ENCODE measurements around the gene SAA4. TPM values are rescaled to one million over a fixed set of nuclear protein-coding genes. Genes with fewer than 3 reads are reported as not detected.

Gene SAA4
- total and polyA plus RNA-seq, 10 of the 15 experiments (the other 5 are each of a cell fraction or from before 2014, with no cell fraction given) = not detected

- FAIRE-seq = no peak
- POLR2A ChIA-PET = interaction anchor here (0.6 to 1.3 kb wide), 4 partner anchors 7 to 1197 kb away, joined by 3 to 5 read pairs (median 3); no protein-coding TSS in a partner anchor
- in situ Hi-C loops (cut with MboI) (no loop called here), intact Hi-C loops (cut with micrococcal nuclease; ENCODE audit: unreplicated experiment) (no loop called here)
- H3K27ac ChIP-seq (ENCODE audit: control insufficient read depth, insufficient read depth) = no peak overlapping the region
- ATAC-seq = no peak
- RAD21 ChIA-PET (ENCODE audit: unreplicated experiment) = no interaction called here
- H3K4me2 ChIP-seq (ENCODE audit: control insufficient read depth, insufficient read depth) = no peak overlapping the region
- 96% methylated on average over 5 of the region's 5 CpGs for WGBS (ENCODE audit: insufficient coverage, insufficient replicate concordance, low lambda C conversion rate, missing lambda C conversion rate)
- H4K20me1 ChIP-seq (ENCODE audit: control insufficient read depth, insufficient read depth) = no peaks in the 10 kb centered on the region
- no peak for DNase-seq (ENCODE audit: low read depth, low spot score)
- H3K9ac ChIP-seq (ENCODE audit: control insufficient read depth, insufficient read depth, low read length) = no peak overlapping the region
- TF ChIP-seq BRCA1 (IDR thresholded peaks at IDR 0.05; ENCODE audit: low read depth, low read length) = no peak
- no peak for TF ChIP-seq CBX3 (IDR thresholded peaks at IDR 0.05; ENCODE audit: borderline replicate concordance, low read depth)
- no peak for TF ChIP-seq JUNB (IDR thresholded peaks at IDR 0.05)
- TF ChIP-seq EP300 (IDR thresholded peaks at IDR 0.05; ENCODE audit: borderline replicate concordance in 1 of 2, control insufficient read depth in 1 of 2, low read depth in 2 of 2, low read length in 2 of 2) = no peak
- no peak for TF ChIP-seq MXI1 (IDR thresholded peaks at IDR 0.05; ENCODE audit: low read depth, low read length)
- no peak for TF ChIP-seq EED (IDR thresholded peaks at IDR 0.05; ENCODE audit: low read depth)
- no peak for TF ChIP-seq MEF2B (IDR thresholded peaks at IDR 0.05; ENCODE audit: partially characterized antibody, poor library complexity, severe bottlenecking)
- TF ChIP-seq SMARCA5 (IDR thresholded peaks at IDR 0.05) = no peak
- TF ChIP-seq ETV6 (conservative IDR thresholded peaks at IDR 0.05 in 1 of 2, IDR thresholded peaks at IDR 0.05 in 1 of 2; ENCODE audit: borderline replicate concordance in 1 of 2, low read depth in 1 of 2) = no peak
- TF ChIP-seq IRF3 (IDR thresholded peaks at IDR 0.05) = no peak
- TF ChIP-seq EGR1 (IDR thresholded peaks at IDR 0.05; ENCODE audit: borderline replicate concordance in 1 of 2, low read depth in 2 of 2, low read length in 2 of 2) = no peak
- TF ChIP-seq SMAD1 (IDR thresholded peaks at IDR 0.05; ENCODE audit: low read depth, partially characterized antibody) = no peak
- no peak for TF ChIP-seq HCFC1 (IDR thresholded peaks at IDR 0.05; ENCODE audit: low read length)
- TF ChIP-seq ATF2 (IDR thresholded peaks at IDR 0.05; ENCODE audit: low read length) = no peak
- no peak for TF ChIP-seq ZBTB40 (IDR thresholded peaks at IDR 0.05; ENCODE audit: borderline replicate concordance)
- SMC1A ChIA-PET (ENCODE audit: uncharacterized antibody, unreplicated experiment) = interaction anchor here (1.0 kb wide), 1 partner anchor 30 kb away, joined by 3 read pairs; no protein-coding TSS in a partner anchor
- BruUV-seq (replicated peaks) = no TSS peak
- no peaks in the 10 kb centered on the region for H3K79me2 ChIP-seq (ENCODE audit: control insufficient read depth, insufficient read depth, low read length)
- no peak overlapping the region for H2AFZ ChIP-seq (ENCODE audit: control insufficient read depth, low read depth, low read length)
- no peaks in the 10 kb centered on the region for H3K27me3 ChIP-seq (replicated peaks in 1 of 2; ENCODE audit: control insufficient read depth in 2 of 2, insufficient read depth in 2 of 2, low read length in 1 of 2)
- CTCF ChIA-PET = interaction anchor here (0.6 to 1.3 kb wide), 4 partner anchors 34 to 377 kb away, joined by 3 to 6 read pairs (median 4); no protein-coding TSS in a partner anchor
- peaks cover 7 to 27% of the 10 kb centered on the region in 2 experiments for H3K36me3 ChIP-seq (ENCODE audit: control insufficient read depth in 2 of 2, insufficient read depth in 2 of 2, low read length in 1 of 2)
- no peak overlapping the region for H3K4me3 ChIP-seq
- H3K4me1 ChIP-seq (ENCODE audit: control insufficient read depth, insufficient read depth, low read length) = peaks cover 11% of the 10 kb centered on the region
- no peaks in the 10 kb centered on the region for H3K9me3 ChIP-seq (replicated peaks; ENCODE audit: control insufficient read depth, insufficient read depth, low read length)
These were observed 41.1 kb upstream of the SAA4 start for GRCh38 chr11:18277565-18278271.

All from GM12878 (cell line).